Nephron (organoid): Measurements from ENCODE around the gene HBB.
A peak's percentile ranks its signal among the peaks of the same experiment; 100 is the strongest.

Experiments used
- H3K27ac Mint-ChIP-seq, 3 experiments: 2 replicates each; pipeline ENCODE4 v1.8.0; 2020; ENCODE audit warnings: mixed read lengths in 3 of 3, mild to moderate bottlenecking in 2 of 3, moderate library complexity in 1 of 3
- H3K27me3 Mint-ChIP-seq: 2 replicates; pipeline ENCODE4 v1.8.0; 2021; ENCODE audit warnings: low read depth, mild to moderate bottlenecking, moderate library complexity, mixed read lengths
- H3K36me3 Mint-ChIP-seq: 2 replicates; pipeline ENCODE4 v1.8.0; 2020; ENCODE audit warnings: low read depth, mixed read lengths
- H3K4me1 Mint-ChIP-seq: 2 replicates; pipeline ENCODE4 v1.8.0; 2020; ENCODE audit warnings: mixed read lengths
- H3K4me3 Mint-ChIP-seq, 3 experiments: 2 replicates each; pipeline ENCODE4 v1.8.0; 2020; ENCODE audit warnings: mild to moderate bottlenecking in 3 of 3, mixed read lengths in 3 of 3, moderate library complexity in 2 of 3
- H3K9me3 Mint-ChIP-seq: 2 replicates; pipeline ENCODE4 v1.8.0; 2020; ENCODE audit warnings: mixed read lengths
- TF ChIP-seq, protein P1 (sequence below), 3 experiments: fragments of 200-600 bp; sonication (generic); IDR thresholded peaks; one replicate each; pipeline ENCODE4 v1.5.0; 2021; ENCODE audit warnings: antibody characterized with exemption in 3 of 3; ENCODE audit not compliant: unreplicated experiment in 3 of 3

The HBB gene

DNA sequence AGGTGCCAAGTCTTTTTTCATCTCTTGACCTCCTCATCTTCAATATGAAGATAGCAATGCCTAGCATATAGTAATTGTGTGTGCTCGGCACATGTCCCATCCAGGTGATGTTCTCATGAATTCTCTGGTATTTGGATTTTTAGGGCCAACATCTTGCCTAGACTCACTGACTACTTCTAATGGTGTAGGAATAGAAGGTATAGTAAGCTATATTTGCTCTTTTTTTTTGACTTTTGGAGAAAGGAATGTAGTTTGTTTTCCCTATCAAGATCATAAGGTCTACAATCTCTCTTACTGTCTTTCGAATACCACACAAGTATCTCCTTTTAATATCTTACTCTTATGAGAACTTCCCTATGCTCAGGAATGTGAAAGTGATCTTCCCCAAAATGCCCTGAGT lies 4.2 kb upstream of the HBB start:
- Mint-ChIP-seq H3K9me3 (no peaks in the 10 kb centered on the region), H3K4me3 (no peak overlapping the region)

DNA sequence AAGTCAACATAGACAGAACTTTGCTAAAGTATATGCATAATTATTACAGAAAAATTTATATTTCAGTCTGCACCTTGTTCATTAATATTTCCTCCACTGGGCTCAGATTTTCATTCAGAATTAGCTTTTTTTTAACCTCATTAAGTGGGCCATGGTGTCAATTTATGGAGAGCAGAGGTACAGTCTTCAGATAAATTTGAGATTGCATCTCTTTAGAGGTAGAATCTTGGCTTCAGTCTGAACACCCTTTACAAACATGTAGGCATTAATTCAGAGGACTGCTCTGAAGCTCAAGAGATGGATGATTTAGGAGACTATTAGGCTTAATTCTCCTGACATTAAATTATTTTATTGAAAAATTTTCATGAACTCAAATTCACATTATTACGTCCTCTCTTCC lies 3.4 kb upstream of the HBB start:
- H3K4me3 Mint-ChIP-seq, result no peak overlapping the region
- no peaks in the 10 kb centered on the region for H3K9me3 Mint-ChIP-seq
- H3K4me1 Mint-ChIP-seq, result no peaks in the 10 kb centered on the region
- TF ChIP-seq, protein P1, sequence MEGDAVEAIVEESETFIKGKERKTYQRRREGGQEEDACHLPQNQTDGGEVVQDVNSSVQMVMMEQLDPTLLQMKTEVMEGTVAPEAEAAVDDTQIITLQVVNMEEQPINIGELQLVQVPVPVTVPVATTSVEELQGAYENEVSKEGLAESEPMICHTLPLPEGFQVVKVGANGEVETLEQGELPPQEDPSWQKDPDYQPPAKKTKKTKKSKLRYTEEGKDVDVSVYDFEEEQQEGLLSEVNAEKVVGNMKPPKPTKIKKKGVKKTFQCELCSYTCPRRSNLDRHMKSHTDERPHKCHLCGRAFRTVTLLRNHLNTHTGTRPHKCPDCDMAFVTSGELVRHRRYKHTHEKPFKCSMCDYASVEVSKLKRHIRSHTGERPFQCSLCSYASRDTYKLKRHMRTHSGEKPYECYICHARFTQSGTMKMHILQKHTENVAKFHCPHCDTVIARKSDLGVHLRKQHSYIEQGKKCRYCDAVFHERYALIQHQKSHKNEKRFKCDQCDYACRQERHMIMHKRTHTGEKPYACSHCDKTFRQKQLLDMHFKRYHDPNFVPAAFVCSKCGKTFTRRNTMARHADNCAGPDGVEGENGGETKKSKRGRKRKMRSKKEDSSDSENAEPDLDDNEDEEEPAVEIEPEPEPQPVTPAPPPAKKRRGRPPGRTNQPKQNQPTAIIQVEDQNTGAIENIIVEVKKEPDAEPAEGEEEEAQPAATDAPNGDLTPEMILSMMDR (IDR thresholded peaks at IDR 0.05; ENCODE audit: unreplicated experiment in 3 of 3), result no peak
- H3K27me3 Mint-ChIP-seq, result peaks cover 6% of the 10 kb centered on the region
- H3K27ac Mint-ChIP-seq, result no peak overlapping the region
- H3K36me3 Mint-ChIP-seq, result no peaks in the 10 kb centered on the region

More for the DNA sequence above, 4.2 kb upstream of the HBB start:
- H3K27me3 Mint-ChIP-seq, result peaks cover 6% of the 10 kb centered on the region
- H3K27ac Mint-ChIP-seq, result no peak overlapping the region
- H3K4me1 Mint-ChIP-seq, result no peaks in the 10 kb centered on the region
- TF ChIP-seq, protein P1 (IDR thresholded peaks at IDR 0.05; ENCODE audit: unreplicated experiment in 3 of 3), result no peak
- no peaks in the 10 kb centered on the region for H3K36me3 Mint-ChIP-seq

DNA sequence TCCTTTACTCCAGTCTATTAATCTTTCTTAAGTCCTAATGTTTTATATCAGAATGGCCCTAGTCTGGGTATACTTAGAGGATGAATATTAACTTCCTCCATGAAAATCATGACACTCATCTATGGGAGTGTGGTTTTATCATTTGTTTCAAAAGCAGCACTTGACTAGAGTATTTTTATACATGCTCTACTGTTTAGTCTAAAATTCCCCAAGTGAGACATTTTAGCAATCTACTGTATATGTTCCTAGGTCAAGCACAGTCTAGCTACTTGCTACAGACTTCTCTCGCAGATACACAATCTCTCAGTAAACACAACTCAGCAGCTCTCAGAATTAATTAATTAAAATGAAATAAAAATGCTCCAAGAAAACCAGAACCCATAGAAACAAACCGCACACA lies 2.9 kb upstream of the HBB start:
- Mint-ChIP-seq H3K4me3 (no peak overlapping the region), H3K4me1 (no peaks in the 10 kb centered on the region), H3K9me3 (no peaks in the 10 kb centered on the region), H3K36me3 (no peaks in the 10 kb centered on the region), H3K27me3 (peaks cover 6% of the 10 kb centered on the region), H3K27ac (no peak overlapping the region)
- TF ChIP-seq, protein P1 (IDR thresholded peaks at IDR 0.05; ENCODE audit: unreplicated experiment in 3 of 3), result no peak

DNA sequence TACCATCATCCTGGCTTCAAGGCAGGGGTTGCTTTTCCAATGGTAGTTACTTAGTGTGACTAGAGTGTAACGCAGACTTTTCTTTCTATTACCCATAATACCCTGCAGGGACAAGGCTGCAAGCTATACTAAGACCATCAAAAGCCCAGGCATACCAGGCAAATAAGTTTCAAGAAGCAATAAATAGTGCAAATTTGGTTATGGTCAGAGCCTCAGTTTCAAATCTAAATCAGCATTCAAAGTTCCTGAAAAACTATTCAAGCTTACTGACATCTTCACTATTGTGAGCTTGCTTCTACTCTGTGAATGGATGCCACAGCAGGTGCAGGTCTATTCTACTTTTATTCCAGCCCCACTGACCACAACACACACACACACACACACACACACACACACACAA lies 2.5 kb upstream of the HBB start:
- no peaks in the 10 kb centered on the region for H3K9me3 Mint-ChIP-seq
- TF ChIP-seq, protein P1 (IDR thresholded peaks at IDR 0.05; ENCODE audit: unreplicated experiment in 3 of 3), result no peak
- H3K27ac Mint-ChIP-seq, result no peak overlapping the region
- H3K36me3 Mint-ChIP-seq, result no peaks in the 10 kb centered on the region
- H3K4me3 Mint-ChIP-seq, result no peak overlapping the region
- H3K4me1 Mint-ChIP-seq, result no peaks in the 10 kb centered on the region
- peaks cover 5% of the 10 kb centered on the region for H3K27me3 Mint-ChIP-seq

DNA sequence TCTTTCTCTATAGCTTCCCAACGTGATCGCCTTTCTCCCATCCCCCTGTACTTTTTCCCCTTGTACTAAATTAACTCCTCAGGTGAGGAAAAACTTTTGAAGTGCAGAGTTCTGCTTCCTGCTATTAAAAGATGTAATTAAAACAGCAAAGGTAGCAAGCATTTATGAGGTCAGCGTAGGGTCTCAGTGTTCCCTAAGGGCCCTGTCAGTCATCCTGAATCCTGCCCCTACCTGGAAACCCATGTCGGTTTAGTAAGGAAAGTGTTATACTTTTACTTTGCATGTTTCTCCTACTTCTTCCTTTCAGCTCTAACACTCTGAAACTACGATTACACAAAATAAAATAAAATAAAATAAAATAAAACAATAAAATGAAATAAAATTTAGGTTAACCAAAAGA lies 1.3 kb upstream of the HBB start:
- TF ChIP-seq, protein P1 (IDR thresholded peaks at IDR 0.05; ENCODE audit: unreplicated experiment in 3 of 3), result no peak
- no peaks in the 10 kb centered on the region for H3K4me1 Mint-ChIP-seq
- peak overlapping the region in 1 of 3 experiments; percentile 9 for H3K27ac Mint-ChIP-seq
- no peaks in the 10 kb centered on the region for H3K9me3 Mint-ChIP-seq
- H3K36me3 Mint-ChIP-seq, result no peaks in the 10 kb centered on the region
- H3K4me3 Mint-ChIP-seq, result no peak overlapping the region
- H3K27me3 Mint-ChIP-seq, result peaks cover 3% of the 10 kb centered on the region

DNA sequence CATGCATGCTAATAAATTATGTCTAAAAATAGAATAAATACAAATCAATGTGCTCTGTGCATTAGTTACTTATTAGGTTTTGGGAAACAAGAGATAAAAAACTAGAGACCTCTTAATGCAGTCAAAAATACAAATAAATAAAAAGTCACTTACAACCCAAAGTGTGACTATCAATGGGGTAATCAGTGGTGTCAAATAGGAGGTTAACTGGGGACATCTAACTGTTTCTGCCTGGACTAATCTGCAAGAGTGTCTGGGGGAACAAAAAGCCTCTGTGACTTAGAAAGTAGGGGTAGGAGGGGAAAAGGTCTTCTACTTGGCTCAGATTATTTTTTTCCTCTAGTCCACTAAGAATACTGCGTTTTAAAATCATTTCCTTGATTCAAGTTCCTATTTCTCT lies 810 bp upstream of the HBB start:
- Mint-ChIP-seq H3K4me3 (no peak overlapping the region), H3K36me3 (no peaks in the 10 kb centered on the region), H3K9me3 (no peaks in the 10 kb centered on the region), H3K4me1 (no peaks in the 10 kb centered on the region), H3K27me3 (peaks cover 3% of the 10 kb centered on the region), H3K27ac (peak overlapping the region in 1 of 3 experiments; percentile 9)
- TF ChIP-seq, protein P1 (IDR thresholded peaks at IDR 0.05; ENCODE audit: unreplicated experiment in 3 of 3), result no peak
